HG02852 (cell line): ENCODE measurements around the gene MRGPRD.
"Not testable (repeated sequence)": the region's sequence is repeated elsewhere in the genome, so short reads cannot be mapped to it uniquely, and the experiment has no call there.

Source experiments
- ATAC-seq: cut with Tn5 transposase; IDR thresholded peaks from one replicate; pipeline ENCODE4 v1.9.1; 2021; ENCODE audit warnings: mild to moderate bottlenecking, moderate library complexity; ENCODE audit not compliant: unreplicated experiment

The MRGPRD gene

DNA sequence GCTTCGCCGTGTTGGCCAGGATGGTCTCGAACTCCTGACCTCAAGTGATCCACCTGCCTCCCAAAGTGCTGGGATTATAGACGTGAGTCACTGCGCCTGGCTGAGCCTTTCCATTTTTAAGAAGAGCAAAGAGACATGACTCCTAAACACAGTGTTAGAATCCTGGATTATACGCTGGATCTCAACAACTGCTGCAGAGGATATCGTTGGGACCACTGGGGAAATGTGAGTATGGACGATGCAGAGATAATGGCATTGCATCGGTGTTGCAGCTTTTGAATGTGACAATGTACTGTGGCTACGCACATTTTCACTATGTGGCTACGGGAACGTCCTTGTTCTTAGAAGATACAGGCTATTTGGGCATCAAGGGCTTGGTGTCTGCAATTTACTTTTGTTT is 26.0 kb upstream of the MRGPRD start:
- ATAC-seq = no peak

DNA sequence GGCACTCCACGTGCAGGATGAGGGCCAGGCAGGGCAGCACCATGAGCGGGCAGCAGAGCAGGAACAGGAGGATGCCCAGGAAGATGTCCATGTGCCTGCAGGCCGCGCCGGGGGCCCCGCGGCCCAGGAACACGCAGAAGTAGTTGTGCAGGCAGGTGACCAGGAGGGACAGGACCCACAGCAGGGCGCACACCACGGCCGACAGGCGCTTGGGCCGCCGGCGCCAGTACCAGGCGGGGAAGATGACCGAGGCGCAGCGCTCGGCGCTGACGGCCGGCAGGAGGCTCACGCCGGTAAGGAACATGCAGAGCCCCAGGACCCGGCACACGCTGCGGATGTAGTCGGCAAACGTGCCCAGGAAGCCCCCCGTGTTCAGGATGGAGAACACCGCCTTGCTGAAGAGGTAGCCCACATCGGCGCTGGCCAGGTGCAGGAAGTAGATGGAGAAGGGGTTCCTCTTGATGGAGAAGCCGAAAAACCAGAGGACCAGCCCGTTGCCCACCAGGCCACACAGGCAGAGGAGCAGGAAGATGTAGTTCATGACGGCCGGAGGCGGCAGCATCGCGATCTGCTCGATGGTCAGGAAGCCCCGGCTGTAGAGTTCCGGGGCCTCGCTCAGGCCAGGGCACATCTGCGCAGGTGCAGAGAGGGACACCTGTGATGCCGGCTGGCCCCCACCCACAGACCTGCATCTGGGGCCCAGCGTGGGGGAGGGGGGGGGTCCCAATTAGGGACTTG is 25.0 kb upstream of the MRGPRD start:
- ATAC-seq = no peak

DNA sequence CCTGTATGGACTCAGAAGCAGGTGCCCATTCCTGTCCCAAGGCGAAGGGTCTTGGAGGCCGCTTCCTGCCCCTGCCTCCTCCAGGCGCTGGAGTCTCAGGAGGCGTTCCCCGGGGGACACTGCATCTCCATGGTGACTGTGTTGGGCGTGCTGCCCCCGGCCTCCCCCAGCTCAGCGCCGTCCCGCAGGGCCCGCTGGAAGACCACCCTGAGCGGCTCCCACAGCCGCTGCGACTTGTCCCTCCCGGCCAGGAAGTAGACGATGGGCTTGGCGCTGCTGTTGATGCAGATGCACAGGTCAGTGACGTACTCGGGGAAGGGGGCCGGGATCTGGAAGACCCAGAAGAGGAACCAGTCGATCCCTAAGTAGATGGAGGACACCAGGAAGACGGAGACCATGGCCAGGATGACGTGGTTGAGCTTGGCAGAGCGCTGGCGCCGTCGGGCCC is 24.4 kb upstream of the MRGPRD start:
- ATAC-seq = no peak

DNA sequence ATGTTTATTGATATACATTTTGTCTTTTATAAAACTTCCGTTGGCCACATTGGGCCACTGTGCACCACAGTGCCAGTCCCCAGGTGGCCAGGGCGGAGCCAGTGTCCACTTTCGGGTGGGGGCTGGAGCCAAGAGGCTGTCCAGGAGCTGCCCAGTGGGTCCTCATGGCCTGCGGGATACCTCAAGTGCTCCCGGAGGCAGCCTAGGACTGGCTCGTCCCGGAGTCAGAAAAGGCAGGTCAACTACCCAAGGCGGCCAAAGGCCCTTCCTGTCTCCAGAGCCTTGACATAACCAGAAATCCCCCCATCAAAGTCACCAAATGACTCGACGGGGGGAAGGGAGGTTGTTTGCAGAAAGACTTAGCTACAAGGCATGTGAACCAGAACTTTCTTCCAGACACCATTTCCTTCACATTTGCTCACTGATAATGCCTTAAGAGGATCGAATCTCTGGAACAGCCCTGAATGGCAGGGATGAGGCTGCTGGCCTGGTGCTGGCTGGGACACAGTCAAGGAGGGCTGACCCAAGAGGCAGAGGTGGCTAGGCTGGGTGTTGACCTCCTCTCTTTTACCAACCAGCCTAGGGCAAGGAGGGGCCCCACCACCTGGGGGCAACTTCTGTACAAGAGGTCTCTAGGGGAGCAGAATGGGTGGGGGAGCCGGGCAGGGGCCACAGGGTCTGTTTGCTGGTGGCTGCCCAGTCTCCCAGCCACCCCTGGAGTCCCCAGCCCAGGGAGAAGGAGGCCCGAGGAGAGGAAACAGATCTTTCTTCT is 23.8 kb upstream of the MRGPRD start:
- no peak for ATAC-seq

DNA sequence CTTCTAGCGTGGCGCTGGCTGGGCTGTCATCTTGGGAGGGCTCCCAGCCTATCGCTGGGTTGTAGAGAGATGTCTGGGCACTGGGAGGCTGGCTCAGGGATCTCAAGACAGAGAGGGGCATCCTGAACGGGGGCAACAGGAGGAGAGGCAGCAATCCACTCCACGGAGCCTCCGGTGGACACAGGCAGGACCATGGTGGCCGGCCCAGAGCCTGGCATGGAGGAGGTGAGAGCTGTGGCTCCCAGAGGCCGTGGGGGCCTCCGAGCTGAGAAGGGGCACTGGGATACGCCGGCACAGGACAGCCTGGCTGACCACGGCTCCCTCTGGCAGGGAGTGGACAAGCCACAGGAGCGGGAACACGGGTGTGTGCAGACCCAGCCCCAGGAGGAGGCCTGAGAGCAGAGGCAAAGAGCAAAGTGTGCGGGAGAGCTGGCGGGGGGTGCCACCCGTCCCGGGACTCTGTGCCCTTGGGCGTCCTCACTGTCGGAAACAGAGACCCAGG is 23.1 kb upstream of the MRGPRD start:
- ATAC-seq = no peak

DNA sequence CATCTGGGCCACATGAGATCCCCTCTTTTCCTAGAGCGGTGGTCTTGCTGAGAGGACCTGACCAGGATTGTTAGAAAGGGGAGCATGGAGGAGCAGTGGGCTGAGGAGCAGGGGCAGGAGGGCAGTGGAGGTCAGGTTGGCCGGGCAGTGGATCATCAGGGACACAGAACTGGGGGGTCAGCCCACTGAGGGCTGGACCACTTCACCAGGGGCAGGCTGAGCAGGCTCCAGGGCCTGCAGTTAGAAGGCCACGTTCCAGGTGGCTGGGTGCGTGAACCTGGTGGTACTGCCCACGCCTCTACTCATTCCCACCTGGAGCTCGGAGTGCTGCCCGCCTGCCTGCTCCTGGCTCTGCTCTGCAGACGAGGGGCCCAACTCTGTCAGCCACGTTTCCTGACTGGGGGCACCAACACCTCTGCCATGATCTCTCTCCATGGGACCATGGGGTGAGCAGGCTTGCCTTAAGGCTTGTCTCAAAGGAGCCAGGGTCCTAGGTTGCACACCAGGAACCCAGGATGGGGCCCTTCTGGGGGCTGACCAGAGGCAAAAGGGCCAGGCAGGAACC is 22.6 kb upstream of the MRGPRD start:
- no peak for ATAC-seq

DNA sequence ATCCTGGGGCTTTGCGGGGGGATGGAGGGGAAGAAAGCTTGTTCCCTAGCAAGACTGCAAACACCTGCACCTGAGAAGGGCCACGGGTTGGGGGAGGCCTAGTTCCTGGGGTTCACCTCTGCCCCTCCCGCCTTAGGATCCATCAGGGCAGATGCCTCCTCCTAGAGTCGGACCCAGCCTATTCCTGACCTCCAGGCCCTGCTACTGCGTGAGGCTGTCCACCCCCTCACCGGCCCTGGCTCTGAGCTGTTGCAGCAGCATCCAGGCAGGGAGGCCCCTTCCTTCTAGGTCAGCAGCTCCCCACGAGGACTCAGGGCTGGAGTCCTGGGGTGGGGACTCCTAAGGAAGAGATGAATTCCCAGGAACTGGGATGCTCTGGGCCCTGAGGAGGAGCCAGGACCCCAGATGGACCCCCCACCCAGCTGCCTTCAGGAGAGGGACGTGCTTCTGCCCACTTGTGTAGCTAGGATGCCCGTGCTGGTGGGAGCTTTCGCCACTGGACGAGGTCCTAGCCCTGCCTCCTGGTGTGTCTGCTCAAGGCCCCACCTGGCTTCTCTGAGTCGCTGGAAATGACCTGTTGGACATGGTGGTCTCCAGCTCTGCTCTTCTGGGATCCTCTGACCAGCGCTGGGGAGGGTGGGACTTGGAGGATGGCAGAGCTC is 21.9 kb upstream of the MRGPRD start:
- ATAC-seq = no peak

DNA sequence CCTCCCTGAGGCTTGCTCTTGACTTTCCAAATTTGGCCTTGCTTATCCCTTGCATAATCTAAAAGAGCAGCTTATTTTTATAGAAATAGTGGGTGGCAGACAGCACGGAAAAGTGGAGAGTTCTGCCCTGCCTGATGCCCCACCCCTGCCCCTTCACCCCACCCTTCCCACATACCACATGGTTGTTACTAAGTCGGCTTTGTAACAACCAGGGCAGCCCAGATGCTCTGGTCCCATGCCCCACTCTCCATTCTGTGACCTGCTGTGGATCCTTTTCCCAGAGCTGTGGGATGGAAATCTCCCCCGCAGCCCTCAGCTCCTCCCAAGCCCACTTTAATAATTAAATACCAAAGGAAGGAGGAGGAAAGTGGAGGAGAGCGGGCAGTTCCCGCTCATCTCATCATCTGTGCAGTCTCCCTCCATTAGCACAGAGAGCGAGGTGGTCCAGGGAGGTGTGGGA is 21.4 kb upstream of the MRGPRD start:
- ATAC-seq = no peak

DNA sequence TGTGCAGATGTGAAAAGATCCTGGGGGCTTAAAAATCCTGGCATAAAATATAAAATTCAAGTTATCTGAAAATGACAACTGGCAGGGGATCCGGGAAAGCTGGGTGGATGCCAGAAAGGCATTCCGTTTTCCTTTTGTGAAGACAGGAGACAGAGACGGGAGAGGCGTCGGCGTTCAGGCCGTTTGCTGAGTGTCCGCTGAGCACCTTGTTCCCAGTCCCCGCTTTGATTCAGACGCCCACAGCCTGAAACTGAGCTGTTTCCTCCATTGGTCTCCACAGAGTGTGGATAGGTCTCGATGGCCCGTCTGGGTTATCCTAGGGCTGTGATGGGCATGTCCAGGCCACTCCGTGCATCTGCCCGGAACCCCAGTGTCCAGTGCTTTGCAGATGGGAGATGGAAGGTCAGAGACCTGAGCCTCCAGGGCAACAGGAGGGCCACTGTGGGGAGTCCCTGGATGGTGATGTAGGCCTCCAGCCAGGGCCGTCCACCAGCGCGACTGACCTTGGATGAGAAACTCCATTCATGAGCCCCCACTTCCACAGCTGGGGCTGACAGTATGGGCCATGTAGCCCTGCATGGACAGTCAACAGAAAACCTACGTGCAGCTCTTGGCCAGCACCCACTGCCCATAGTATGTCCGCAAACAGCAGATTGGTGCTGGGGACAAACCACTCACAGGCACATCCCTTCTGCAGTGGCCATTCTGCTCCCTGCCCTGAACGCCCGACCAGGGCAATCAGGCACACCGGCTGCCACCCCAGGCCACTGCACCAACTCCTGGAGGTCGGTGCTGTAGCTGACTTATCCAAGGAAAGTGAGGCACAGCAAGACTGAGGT is 20.7 kb upstream of the MRGPRD start:
- no peak for ATAC-seq

DNA sequence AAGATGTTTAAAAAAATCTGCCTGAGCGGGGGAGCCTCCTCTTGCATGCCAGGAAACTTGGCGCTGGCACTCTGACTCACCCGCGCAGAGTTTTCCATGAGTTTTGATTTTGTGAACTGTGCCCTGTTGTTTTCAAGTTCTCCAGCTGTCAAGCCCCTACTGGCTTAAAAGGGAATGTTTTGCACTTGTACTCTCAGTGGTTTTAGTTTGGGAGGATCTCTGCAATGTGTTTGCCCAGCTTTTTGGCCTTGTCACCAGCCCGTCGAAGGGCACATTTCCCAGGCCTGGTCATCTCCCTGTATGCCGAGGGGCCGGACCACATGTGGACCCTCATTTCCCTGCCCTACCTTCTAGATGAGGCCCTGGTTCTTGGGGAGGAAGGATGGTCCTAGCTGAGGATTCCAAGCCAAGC is 20.1 kb upstream of the MRGPRD start:
- no peak for ATAC-seq

DNA sequence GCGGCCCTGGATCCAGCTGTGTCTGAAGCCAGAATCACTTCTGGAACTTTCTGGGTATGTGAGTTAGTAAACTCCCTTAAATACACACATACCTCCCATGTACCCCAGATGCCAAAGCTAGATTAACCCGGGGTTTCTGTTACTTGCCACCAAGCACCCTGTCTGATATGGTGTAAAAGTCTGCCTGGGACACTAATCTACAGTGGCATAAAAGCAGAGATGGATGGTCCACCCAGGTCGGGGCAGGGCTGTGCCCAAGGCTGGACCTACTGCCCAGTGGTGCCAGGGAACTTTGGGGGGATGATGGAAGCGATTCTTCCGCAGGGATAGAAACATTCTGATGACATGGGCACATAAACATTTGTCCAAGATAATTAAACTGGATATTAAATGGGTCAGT is 19.6 kb upstream of the MRGPRD start:
- ATAC-seq = no peak

DNA sequence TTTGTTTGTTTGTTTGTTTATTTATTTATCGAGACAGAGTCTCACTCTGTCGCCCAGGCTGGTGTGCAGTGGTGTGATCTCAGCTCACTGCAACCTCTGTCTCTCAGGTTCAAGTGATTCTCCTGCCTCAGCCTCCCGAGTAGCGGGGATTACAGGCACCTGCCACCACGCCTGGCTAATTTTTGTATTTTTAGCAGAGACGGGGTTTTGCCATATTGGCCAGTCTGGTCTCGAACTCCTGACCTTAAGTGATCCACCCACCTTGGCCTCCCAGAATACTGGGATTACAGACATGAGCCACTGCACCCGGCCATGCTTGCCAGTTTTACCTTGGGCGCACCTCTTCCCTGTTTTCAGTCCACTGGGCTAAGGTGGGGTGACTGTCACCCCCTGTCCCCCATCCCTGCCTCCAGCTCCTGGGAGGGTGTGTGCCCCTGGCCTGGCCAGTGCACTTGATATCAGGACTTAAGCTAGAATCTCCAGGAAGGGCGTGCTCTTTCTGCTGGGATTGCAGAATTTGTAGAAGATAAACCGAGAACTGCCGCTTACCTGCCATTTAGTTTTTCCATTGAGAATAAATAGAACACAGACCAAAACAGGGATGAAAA is 19.1 kb upstream of the MRGPRD start:
- ATAC-seq = not testable (repeated sequence)

DNA sequence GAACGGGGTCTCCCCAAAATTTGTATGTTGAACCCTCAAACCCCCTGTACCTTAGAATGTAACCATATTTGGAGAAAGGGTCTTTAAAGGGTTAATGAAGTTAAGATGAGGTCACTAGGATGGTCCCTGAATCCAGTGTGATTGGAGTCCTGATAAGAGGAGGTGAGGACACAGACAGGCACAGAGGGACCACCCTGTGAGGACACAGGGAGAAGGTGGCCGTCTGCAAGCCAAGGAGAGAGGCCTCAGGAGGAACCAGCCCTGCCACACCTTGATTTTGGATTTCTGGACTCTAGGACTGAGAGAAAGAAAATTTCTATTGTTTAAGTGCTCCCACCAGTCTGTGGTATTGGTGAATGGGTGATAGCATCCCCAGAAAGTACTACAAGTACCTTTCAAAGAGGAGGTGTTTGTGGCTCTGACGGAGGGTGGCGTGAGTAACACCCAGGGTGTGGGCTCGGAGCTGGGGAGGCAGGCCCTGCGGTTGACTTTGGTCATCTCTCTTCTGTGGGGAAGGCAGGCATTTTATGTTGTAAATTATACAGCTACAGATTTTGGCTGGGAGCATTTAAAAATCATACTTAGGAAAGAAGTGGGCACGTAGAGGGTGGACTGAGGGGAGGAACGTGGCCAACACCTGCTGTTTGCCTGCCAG is 18.4 kb upstream of the MRGPRD start:
- ATAC-seq = no peak

DNA sequence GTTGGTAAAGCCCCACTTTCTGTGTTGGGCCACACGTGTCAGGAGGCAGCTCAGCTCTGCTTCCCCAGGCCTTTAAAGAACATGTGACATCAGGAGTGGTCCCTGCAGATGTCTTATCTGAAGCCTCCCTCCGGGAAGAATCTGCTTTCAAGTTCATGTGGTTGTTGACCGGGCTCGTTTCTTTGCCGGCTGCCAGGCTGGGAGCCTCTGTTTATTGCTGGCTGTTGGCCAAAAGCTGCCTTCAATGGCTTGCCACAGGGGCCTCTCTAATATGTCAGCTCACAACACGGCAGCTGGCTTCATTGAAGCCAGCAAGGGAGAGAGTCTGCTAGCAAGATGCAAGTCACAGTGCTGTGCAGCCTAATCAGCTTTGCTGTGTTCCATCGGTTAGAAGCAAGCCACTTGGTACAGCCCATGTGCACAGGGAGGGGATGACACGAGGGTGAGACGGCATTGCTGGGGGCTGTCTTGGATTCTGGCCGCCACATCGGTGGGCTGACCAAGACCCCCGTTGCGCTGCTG is 17.7 kb upstream of the MRGPRD start:
- no peak for ATAC-seq

DNA sequence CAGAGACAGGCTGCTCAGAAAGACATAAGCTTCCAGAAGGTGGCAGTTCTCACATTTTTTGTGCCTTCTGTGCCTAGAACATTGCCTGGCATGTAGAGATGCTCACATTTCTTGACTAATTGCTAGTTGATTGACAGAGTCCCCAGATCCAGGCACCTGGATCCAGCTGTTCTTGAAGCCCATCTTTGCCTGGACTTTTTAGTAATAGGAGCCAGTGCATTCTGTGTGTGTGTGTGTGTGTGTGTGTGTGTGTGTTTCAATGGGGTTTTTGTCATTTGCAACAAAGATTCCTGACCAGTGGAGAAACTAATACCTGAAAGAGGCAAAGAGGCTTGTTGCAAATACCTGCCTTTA is 17.2 kb upstream of the MRGPRD start:
- no peak for ATAC-seq

DNA sequence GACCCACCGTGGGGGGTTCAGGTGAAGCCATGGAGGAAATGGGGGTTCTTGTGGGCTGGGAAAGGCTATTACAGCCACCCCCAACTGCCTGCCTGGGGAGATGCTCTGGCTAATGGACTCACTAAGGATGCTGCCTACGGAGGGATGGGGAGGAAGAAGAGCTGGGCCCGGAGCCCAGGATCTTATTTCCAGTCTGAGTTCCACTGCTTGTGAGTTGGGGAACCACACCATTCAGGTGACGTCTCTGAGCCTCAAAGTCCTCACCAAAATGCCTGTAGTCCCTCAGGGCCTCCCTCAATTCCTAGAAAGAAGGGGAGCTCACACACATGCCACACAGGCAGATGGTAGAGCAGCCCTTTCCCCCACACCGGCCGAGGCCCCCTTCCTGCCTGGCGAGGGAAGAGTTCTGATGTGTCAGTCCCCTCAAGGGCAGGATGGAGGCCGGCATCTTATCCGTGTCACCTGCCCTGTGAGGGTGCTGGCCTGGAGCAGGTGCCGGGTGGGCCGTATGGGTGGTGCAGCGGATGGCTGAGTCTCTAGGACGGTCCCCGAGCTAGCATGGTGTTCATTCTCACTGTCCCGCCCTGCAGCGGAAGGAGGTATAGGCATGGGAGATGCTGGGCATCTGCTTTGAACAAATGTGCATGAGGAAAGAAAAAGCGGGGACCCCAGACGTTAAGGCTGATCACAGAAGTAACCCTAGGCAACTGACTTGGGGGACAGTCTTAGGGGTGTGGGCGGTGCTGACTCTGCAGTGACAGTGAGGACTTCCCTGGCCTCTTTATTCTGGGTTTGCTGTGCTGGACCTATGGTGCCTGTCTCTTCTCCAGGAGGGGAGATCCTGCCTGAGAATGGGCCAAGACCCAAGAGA is 16.6 kb upstream of the MRGPRD start:
- no peak for ATAC-seq

DNA sequence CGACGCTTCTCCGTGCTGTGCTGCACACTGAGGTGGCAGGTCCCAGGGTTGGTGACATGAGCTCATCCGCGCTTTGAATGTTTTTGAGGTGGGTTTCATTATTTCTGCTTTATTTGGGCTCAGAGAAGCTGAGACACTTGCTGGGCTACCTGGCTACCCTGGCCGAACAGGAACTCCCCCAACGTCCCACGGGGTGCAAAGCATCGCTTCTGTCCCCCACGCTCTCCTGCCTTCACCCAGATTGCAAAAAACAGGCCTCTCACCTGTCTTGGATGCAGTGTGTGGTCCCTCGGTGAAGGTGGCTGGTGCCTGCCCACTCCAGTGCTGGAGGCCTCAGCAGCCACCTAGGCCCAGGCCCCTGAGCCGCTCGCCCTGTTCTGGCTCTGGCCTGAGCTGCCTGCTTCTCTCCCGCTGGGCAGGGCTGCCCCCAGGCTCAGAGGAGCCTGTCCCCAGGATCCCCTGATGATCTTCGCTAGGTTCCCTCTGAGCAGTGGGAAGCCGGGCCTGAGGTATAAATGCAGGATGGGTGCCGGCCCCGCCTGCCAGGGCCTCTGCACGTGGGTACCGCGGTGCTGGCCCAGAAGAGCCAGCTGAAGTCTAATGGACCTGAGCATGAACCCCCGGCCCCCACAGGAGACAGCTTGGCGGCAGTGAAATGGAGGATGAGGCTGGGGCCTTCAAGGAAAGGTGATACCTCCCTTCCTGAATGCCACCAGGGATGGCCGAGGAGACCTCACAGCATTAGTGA is 15.8 kb upstream of the MRGPRD start:
- no peak for ATAC-seq

DNA sequence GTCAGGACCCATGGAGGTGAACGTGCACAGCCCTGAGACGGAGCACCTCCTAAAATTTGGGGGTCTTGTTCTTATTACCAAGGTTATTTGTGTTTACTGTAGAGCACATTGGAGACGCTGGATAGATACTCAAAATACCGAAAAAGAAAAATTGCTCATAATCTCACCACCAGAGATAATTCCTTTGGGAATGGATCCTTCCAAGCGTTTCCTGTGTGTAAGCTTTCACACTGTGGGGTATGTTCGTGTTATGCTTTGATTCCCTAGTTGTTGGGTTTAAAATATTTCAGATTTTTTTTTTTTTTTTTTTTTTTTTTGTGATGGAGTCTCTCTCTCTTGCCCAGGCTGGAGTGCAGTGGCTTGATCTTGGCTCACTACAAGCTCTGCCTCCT is 14.1 kb upstream of the MRGPRD start:
- no peak for ATAC-seq
